Vagina (tissue), 2 donors: ENCODE measurements around the gene NF2. TPM values are rescaled to one million over a fixed set of nuclear protein-coding genes. Genes with fewer than 3 reads are reported as not detected.
A peak's percentile ranks its signal among the peaks of the same experiment; 100 is the strongest.

Experiments used
- DNase-seq, 2 donors: peaks; one replicate each; pipeline ENCODE4 v3.0.0-alpha.2; 2017; ENCODE audit errors: extremely low spot score in 2 of 2
- H3K27ac ChIP-seq: fragments of 200-600 bp; sonication (generic); one replicate; pipeline ENCODE4 v1.5.1; 2019
- H3K27me3 ChIP-seq: fragments of 200-600 bp; sonication (generic); one replicate; pipeline ENCODE4 v1.5.1; 2019
- H3K36me3 ChIP-seq, 2 donors: fragments of 200-600 bp; sonication (generic); one replicate each; pipeline ENCODE4 v1.5.1; 2017 to 2019
- H3K4me1 ChIP-seq: fragments of 200-600 bp; sonication (generic); one replicate; pipeline ENCODE4 v1.5.1; 2019
- H3K4me3 ChIP-seq, 2 donors: fragments of 200-600 bp; sonication (generic); 1 replicate in 1 of 2; 2 replicates in 1 of 2; pipeline ENCODE4 v1.5.1; 2016 to 2019
- H3K9me3 ChIP-seq: fragments of 200-600 bp; sonication (generic); one replicate; pipeline ENCODE4 v1.5.1; 2019
- CTCF ChIP-seq, 3 experiments: fragments of 450-650 bp in 2 of 3; fragments of 200-600 bp in 1 of 3; sonication (generic) in 1 of 3; IDR thresholded peaks; one replicate each; pipeline ENCODE4 v1.5.1; 2017 to 2019; ENCODE audit warnings: antibody characterized with exemption in 3 of 3, mild to moderate bottlenecking in 2 of 3, moderate library complexity in 2 of 3
- POLR2A ChIP-seq, 2 donors: fragments of 450-650 bp; IDR thresholded peaks; one replicate each; pipeline ENCODE4 v1.6.1; 2017; ENCODE audit warnings: antibody characterized with exemption in 2 of 2, mild to moderate bottlenecking in 2 of 2, moderate library complexity in 2 of 2
- POLR2AphosphoS5 ChIP-seq, 2 donors: sonication (generic); formaldehyde crosslinking; IDR thresholded peaks; one replicate each; pipeline ENCODE4 v1.9.0; 2017; ENCODE audit warnings: antibody characterized with exemption in 2 of 2, mild to moderate bottlenecking in 2 of 2, low read depth in 1 of 2; ENCODE audit not compliant: insufficient read depth in 1 of 2
- intact Hi-C: fragments of 100-400 bp; cut with DNase I; formaldehyde crosslinking; loops from one replicate; pipeline ENCODE4 v1.15.1; 2023
- total RNA-seq: library from RNA; depleted of rRNA; stranded (reverse); fragments of >200 nt; gene quantifications from one replicate; pipeline ENCODE4 v1.2.3, GENCODE V29; 2016

NF2 gene
- total RNA-seq, 1 donor from 2014 or later: 15.7 TPM

GRCh38 chr22:29617922-29618629 is 14.6 kb downstream of the NF2 start:
- DNase-seq: no peak
- Histone ChIP-seq H3K9me3 (no peaks in the 10 kb centered on the region), H3K4me3 (no peak overlapping the region), H3K27ac (no peak overlapping the region), H3K4me1 (peaks cover 34% of the 10 kb centered on the region), H3K36me3 (no peaks in the 10 kb centered on the region), H3K27me3 (no peaks in the 10 kb centered on the region)
- peak in 1 of 2 donors; percentile 73 for TF ChIP-seq POLR2AphosphoS5 (IDR thresholded peaks at IDR 0.05; ENCODE audit: insufficient read depth in 1 of 2, low read depth in 1 of 2)
- no peak for TF ChIP-seq POLR2A (IDR thresholded peaks at IDR 0.05)
- no peak for TF ChIP-seq CTCF (IDR thresholded peaks at IDR 0.05)
- intact Hi-C loops: no loop called here

GRCh38 chr22:29621761-29622526 is 18.5 kb downstream of the NF2 start:
- DNase-seq: no peak
- H3K27ac ChIP-seq: no peak overlapping the region
- no peaks in the 10 kb centered on the region for H3K36me3 ChIP-seq
- no peak overlapping the region for H3K4me3 ChIP-seq
- no peaks in the 10 kb centered on the region for H3K9me3 ChIP-seq
- intact Hi-C loops: loop anchor here (10.0 kb wide), 1 partner anchor 463 kb away; the partner anchor contains the start of gene HORMAD2
- peak in 1 of 2 donors; percentile 62 for TF ChIP-seq POLR2AphosphoS5 (IDR thresholded peaks at IDR 0.05; ENCODE audit: insufficient read depth in 1 of 2, low read depth in 1 of 2)
- no peak for TF ChIP-seq POLR2A (IDR thresholded peaks at IDR 0.05)
- no peaks in the 10 kb centered on the region for H3K27me3 ChIP-seq
- peaks cover 60% of the 10 kb centered on the region for H3K4me1 ChIP-seq

- Histone ChIP-seq H3K27ac (no peak overlapping the region), H3K36me3 (no peaks in the 10 kb centered on the region), H3K4me1 (peaks cover 52% of the 10 kb centered on the region), H3K27me3 (no peaks in the 10 kb centered on the region), H3K4me3 (no peak overlapping the region), H3K9me3 (no peaks in the 10 kb centered on the region)
- intact Hi-C loops: loop anchor here (10.0 kb wide), 1 partner anchor 462 kb away; the partner anchor contains the start of gene HORMAD2
- TF ChIP-seq CTCF (IDR thresholded peaks at IDR 0.05) (no peak), POLR2AphosphoS5 (IDR thresholded peaks at IDR 0.05; ENCODE audit: insufficient read depth in 1 of 2, low read depth in 1 of 2) (no peak), POLR2A (IDR thresholded peaks at IDR 0.05) (no peak)
- DNase-seq: no peak
Measured at GRCh38 chr22:29623059-29623458, 19.6 kb downstream of the NF2 start.

GRCh38 chr22:29623553-29624169 is 20.2 kb downstream of the NF2 start:
- no peaks in the 10 kb centered on the region for H3K27me3 ChIP-seq
- H3K27ac ChIP-seq: no peak overlapping the region
- no peaks in the 10 kb centered on the region for H3K36me3 ChIP-seq
- no peak for DNase-seq
- no peak for TF ChIP-seq POLR2AphosphoS5 (IDR thresholded peaks at IDR 0.05; ENCODE audit: insufficient read depth in 1 of 2, low read depth in 1 of 2)
- no peak for TF ChIP-seq CTCF (IDR thresholded peaks at IDR 0.05)
- no peak for TF ChIP-seq POLR2A (IDR thresholded peaks at IDR 0.05)
- peaks cover 46% of the 10 kb centered on the region for H3K4me1 ChIP-seq
- no peaks in the 10 kb centered on the region for H3K9me3 ChIP-seq
- no peak overlapping the region for H3K4me3 ChIP-seq
- intact Hi-C loops: loop anchor here (10.0 kb wide), 1 partner anchor 461 kb away; the partner anchor contains the start of gene HORMAD2

GRCh38 chr22:29625090-29625825 is 21.8 kb downstream of the NF2 start:
- Histone ChIP-seq H3K4me3 (no peak overlapping the region), H3K9me3 (no peaks in the 10 kb centered on the region), H3K4me1 (peaks cover 45% of the 10 kb centered on the region), H3K27me3 (no peaks in the 10 kb centered on the region), H3K36me3 (no peaks in the 10 kb centered on the region), H3K27ac (peak overlapping the region; percentile 8)
- intact Hi-C loops: loop anchor here (10.0 kb wide), 1 partner anchor 460 kb away; the partner anchor contains the start of gene HORMAD2
- DNase-seq: no peak
- TF ChIP-seq POLR2AphosphoS5 (IDR thresholded peaks at IDR 0.05; ENCODE audit: insufficient read depth in 1 of 2, low read depth in 1 of 2): peak in 1 of 2 donors; percentile 63
- TF ChIP-seq POLR2A (IDR thresholded peaks at IDR 0.05): no peak
- peak; percentile 43 to 74 (median 71) for TF ChIP-seq CTCF (IDR thresholded peaks at IDR 0.05)
